NOMO-1 treated with dmso at 0.1 percent for 144 hours (cell line): ENCODE data around the gene SBNO2.
A peak's percentile ranks its signal among the peaks of the same experiment; 100 is the strongest.

ENCODE experiments used
- DNase-seq: peaks from one replicate; lab custom pipeline; 2025; ENCODE audit not compliant: unreplicated experiment; lab: John Stamatoyannopoulos, UW

Gene SBNO2

DNA sequence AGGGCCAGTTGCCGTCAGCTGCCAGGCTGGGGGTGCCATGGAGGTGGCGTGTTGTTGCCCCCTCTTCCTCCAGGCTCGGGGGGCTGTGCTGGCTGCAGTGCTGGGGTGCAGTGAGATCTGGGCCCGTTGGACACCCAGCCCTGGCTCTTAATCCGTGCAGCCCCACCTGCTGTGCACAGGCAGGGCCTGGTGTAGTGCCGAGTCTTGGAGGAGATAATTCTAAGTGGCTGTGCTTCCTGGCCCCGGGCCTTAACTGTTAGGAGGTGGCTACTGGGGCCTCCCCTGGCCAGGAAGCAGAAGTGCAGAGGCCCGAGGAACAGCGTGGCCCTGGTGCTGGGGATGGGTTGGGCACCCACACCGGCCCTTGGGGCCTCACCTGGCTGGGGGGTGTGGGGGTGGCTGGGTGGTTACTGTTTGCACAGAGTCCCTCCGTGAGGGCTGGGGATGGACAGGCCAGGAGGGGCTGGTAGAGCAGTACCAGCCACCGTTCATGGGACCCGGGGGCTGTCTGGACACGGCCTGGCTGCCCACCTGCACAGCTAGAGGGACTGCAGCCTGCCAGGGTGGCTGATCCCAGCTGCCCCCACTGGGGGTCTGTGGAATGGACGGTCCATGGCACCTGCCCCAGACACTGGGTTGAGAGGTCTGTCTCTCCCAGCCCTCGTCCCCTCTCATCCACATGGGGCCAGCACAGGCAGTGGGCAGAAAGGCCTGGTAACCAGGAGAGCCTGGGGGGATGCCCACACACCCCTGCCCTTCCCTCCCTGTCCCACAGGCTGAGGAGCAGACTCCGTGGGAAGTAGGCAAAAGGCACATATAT is 67.0 kb downstream of the SBNO2 start:
- DNase-seq, result peak; percentile 25

GRCh38 chr19:1105873-1106840 is 67.9 kb downstream of the SBNO2 start:
- no peak for DNase-seq

- DNase-seq, result no peak
These were observed 68.8 kb downstream of the SBNO2 start for GRCh38 chr19:1105008-1105872.

DNA sequence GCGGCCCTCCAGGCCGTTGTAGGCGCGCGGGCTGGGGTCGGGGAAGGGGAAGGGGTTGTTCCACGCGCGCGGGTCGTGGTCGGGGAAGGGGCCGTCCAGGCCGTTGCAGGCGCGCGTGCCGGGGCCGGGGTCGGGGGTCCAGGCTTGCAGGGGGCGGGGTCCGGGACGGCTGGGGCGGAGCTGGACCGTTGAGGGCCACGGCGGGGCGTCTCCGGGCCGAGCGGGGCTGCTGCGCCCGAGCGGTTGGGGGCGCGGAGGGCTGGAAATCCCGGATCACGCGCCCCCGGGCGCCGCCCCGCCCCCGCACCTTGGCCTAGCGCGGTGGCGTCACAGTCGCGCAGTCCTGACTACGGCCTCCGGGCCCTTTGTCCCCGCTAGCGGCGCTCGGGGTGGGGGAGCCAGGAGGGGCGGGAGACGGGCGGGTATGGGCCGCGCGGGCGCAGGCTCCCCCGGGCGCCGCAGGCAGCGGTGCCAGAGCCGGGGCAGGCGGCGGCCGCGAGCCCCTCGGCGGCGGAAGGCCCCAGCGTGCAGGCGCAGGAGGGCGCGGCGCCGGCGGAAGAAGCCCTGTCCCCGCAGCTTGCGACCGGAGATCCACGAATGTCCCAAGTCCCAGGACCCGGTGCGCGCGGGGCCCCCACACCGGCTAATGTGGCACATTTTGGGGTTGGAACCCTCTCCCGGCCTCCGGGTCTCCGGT is 69.6 kb downstream of the SBNO2 start:
- DNase-seq, result no peak

- peak; percentile 97 for DNase-seq
These were observed 70.3 kb downstream of the SBNO2 start, which contains the start of gene GPX4 for GRCh38 chr19:1103708-1104310. TSS of gene GPX4 (plus strand) at chr19:1103994. CDS start at chr19:1104044, 50 bp downstream.

DNA sequence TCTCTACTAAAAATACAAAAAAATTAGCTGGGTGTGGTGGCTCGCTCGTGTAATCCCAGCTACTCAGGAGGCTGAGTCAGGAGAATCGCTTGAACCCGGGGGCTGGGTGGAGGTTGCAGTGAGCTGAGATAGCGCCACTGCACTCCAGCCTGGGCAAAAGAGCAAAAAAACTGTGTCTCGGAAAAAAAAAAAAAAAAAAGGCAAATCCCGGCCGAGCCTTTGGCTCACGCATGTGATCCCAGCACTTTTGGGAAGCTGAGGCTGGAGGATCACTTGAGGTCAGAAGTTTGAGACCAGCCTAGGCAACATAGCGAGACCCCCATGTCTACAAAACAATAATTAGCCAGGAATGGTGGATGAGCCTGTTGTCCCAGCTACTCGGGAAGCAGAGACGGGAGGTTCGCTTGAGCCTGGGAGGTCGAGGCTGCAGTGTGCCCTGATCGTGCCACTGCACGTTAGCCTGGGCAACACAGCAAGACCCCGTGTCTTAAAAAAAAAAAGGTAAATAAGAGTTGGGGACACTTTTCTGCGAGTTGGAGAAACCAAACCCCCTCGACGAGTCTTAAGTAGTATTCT is 70.8 kb downstream of the SBNO2 start:
- DNase-seq, result no peak

DNA sequence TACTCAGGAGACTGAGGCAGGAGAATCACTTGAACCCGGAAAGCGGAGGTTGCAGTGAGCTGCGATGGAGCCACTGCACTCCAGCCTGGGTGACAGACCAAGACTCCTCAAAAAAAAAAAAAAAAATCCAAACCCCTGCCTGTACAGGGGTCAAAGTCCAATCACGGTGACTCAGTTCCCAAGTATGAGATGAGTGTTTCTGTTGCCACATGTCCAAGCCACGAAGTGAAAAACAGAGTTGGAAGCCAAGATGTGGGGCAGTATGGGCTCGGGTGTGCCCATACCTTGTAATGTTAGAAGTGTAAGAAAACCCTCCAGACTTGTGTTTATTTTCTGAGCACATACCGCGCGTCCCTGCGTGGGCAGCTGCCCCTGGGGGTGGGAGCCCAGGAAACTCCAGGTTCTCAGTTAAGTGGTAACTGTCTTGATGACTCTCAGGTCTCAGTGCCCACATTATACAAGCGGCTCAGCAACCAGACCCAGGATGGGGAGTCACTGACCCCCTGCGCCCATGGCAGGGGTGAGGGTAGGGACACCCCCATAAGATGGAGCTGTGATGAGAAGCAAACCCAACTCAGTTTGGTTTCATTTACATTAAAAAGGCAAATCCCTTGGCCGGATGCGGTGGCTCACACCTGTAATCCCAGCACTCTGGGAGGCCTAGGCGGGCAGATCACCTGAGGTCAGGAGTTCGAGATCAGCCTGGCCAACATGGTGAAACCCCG is 71.5 kb downstream of the SBNO2 start:
- peak; percentile 44 for DNase-seq

GRCh38 chr19:1101337-1101698 is 72.8 kb downstream of the SBNO2 start:
- DNase-seq, result peak; percentile 28

DNA sequence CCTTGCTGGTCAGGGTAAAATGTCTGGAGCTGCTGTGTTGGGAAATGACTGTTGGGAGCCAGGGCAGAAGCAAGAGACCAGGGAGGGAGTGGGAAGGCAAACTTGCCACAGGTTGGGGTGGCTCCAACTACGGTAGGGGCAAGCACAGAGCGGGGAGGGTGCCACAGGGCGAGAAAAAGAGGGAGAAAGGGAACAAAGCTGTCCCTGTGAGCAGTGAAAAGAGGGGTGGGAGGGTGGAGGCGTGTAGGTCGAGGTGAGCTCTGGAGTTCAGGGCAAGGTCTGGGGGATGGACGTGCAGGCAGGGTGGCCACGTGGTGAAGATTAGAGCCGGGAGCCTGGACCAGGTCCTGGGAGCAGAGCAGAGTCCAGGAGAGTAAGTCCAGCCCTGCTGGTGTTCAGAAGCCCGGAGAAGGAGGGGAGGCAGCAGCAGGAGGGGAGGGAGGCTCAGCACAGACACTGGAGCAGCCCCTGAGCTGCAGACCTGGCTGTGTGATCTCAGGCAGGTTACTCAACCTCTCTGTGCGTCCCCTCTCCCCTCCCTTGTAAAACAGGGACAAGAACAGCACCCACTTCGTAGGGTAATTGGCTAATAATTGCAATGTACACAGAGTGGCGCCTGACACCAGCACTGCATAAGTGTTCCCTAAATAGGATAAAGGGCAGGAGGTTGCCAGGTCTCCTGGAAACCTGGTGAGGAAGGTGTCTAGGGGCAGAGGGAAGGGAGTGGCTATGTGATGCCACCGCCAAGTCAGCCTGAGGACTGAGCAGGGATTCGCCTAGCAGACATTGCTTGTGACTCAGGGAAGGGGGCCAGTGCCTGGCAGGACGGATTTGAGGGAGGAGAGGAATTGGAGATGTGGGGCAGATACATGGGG is 75.7 kb downstream of the SBNO2 start:
- no peak for DNase-seq

DNA sequence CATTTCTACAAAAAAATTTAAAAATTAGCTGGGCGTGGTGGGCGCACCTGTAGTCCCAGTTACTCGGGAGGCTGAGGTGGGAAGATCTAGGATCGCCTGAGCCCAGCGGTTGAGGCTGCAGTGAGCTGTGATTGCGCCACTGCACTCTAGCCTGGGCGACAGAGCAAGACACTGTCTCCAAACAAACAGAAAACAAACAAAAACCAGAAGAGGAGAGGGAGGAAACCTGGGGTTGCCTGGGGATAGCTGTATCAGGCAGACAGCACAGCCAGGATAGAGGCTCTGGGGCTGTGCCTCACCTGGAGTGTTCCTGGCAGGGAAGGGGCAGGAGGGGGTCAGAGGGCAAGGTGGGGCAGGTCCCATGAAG is 76.3 kb downstream of the SBNO2 start:
- DNase-seq, result no peak

DNA sequence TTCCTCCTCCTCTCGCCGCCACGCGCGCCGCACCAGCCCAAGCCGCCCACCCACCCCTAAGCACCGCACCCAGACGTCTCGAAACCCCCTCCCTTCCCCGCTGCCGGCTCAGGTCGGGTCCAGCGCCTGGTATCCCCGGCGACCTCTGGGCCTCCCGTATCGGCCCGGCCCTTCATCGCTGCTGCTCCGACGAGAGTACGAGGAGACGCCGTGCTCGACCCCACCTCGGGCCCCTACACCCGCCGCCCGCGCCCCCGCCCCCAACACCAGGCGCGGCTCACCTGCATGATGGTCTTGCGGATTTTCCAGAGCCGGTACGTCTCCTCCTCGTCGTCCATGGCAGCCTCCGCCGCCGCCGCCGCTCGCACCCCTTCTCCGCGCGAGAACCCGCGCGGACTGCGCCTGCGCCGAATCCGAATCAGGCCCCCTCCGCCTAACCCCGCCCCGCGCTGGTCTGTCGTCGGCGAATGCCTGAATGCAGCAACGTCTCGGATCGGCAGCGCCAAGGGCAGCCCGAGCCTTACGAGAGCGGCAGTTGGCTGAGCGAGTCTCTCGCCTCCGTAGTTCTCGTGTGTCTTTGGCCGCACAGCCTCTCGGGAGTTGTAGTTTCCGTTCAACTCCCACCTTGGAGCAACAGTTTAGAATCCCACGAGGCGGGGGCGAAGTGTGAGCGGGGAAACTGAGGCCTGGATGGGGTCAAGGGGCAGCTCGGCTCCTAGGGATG is 78.9 kb downstream of the SBNO2 start, which contains the start of gene POLR2E:
Gene POLR2E (minus strand): TSS at position 398 of the 724 bp plus-strand sequence. CDS start 60 bp downstream, at position 338.
- peak; percentile 96 for DNase-seq

DNA sequence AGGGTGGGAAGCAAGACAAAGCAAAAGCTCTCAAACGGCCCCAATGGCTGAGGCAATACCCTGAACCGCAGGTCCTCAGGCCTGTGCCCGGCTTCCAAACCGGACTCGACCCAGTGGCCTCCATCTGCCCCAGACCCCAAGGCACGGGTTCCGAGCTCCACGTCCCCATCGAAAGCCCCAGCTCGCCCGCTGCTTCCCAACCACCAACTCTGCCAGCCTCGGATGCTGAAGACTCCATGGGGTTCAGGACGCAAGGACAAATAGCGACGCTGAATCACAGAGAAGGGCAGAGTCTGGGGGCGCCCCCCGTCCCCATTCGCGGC is 79.5 kb downstream of the SBNO2 start:
- no peak for DNase-seq

GRCh38 chr19:1093811-1094553 is 80.1 kb downstream of the SBNO2 start:
- no peak for DNase-seq

DNA sequence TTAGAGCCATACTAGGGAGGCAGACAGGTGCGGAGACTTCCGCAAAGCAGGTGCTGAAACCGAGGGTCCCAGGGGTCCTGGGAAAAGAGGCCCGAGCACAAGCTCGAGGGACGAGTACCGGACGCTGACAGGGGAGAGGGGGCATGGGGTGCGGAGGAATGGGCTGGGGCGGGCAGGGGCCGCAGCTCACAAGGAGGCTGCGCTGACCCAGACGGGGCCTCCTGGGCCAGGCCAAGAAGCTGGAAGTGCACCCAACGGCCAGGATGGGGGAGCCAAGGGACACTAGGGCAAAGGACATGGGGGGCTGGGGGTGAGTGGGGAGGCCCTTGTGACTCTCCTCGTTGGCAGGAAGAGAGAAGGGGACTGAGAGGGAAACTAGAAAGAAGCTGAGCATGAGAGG is 80.7 kb downstream of the SBNO2 start:
- DNase-seq, result no peak

DNA sequence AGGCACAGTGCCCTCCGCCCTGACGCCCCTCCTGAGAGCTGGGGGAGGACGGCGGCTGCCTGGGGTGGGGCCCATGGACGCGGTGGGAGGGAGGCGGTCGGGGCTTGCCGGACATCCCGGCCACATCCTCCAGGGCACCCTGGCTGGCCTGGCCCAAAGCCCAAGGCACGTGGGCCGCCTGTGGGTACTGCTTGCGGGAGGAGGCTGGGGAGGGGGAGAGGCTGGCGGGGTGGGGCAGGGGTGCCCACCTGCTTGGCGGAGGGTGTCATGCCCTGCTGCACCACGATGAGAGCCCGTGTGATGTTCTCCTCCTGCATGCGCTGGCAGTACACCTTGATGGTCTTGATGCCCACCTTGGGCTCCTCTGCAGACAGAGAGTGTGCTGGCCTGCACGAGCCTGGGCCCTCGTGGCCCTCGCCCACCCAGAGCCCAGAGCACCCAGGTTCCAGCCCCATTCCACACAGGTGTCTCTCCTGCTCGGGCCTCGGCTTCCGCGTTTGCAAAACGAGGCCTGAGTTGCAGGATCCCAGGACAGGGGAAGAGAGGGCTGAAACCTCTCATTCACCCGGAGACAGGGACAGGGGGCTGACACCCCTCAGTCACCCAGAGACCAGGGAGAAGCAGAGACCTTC is 82.4 kb downstream of the SBNO2 start:
- no peak for DNase-seq
